NT2/D1 (cell line): ENCODE measurements around the gene RALGDS.

Source experiments
- DNase-seq: peaks from one replicate; pipeline ENCODE4 v3.0.0-alpha.2; 2011; ENCODE audit warnings: low read depth, low spot score
- H3K27me3 ChIP-seq: 2 replicates; pipeline ENCODE4 v1.6.0; 2011; ENCODE audit warnings: mild to moderate bottlenecking; ENCODE audit not compliant: insufficient read length, insufficient read depth
- H3K36me3 ChIP-seq: 2 replicates; pipeline ENCODE4 v1.6.1; 2011; ENCODE audit warnings: mild to moderate bottlenecking, low read length, mixed read lengths; ENCODE audit not compliant: insufficient read depth, insufficient read length
- H3K4me1 ChIP-seq: 2 replicates; pipeline ENCODE4 v1.5.1; 2011; ENCODE audit not compliant: insufficient read depth, insufficient read length
- H3K4me3 ChIP-seq: 2 replicates; pipeline ENCODE4 v1.5.1; 2011; ENCODE audit warnings: low read depth; ENCODE audit not compliant: insufficient read length
- H3K9ac ChIP-seq: 2 replicates; pipeline ENCODE4 v1.6.0; 2011; ENCODE audit warnings: low read depth; ENCODE audit not compliant: insufficient read length
- H3K9me3 ChIP-seq: 2 replicates; pipeline ENCODE4 v1.5.1; 2011; ENCODE audit warnings: mild to moderate bottlenecking, low read length; ENCODE audit not compliant: insufficient read depth
- SUZ12 ChIP-seq: IDR thresholded peaks from 2 replicates; pipeline ENCODE4 v1.6.1; 2011; ENCODE audit not compliant: insufficient read length, insufficient read depth; ENCODE audit errors: extremely low read depth
- YY1 ChIP-seq: IDR thresholded peaks from 2 replicates; pipeline ENCODE4 v1.6.1; 2011; ENCODE audit not compliant: insufficient read length, insufficient read depth
- ZNF274 ChIP-seq: IDR thresholded peaks from 2 replicates; pipeline ENCODE4 v1.6.1; 2011; ENCODE audit warnings: mild to moderate bottlenecking, low read depth, low read length

The RALGDS gene

GRCh38 chr9:133158695-133159094, 37.7 kb upstream of the RALGDS start:
- Histone ChIP-seq H3K36me3 (peaks cover 61% of the 10 kb centered on the region), H3K9me3 (no peaks in the 10 kb centered on the region), H3K9ac (no peak overlapping the region), H3K4me3 (no peak overlapping the region), H3K27me3 (peaks cover 5% of the 10 kb centered on the region), H3K4me1 (peaks cover 11% of the 10 kb centered on the region)
- DNase-seq, result no peak
- TF ChIP-seq ZNF274 (no peak), YY1 (no peak), SUZ12 (no peak)

GRCh38 chr9:133155156-133155555, 34.1 kb upstream of the RALGDS start:
- DNase-seq, result no peak
- H3K4me3 ChIP-seq, result no peak overlapping the region
- peaks cover 57% of the 10 kb centered on the region for H3K36me3 ChIP-seq
- H3K4me1 ChIP-seq, result peaks cover 4% of the 10 kb centered on the region
- H3K9me3 ChIP-seq, result no peaks in the 10 kb centered on the region
- no peak for TF ChIP-seq ZNF274
- TF ChIP-seq YY1, result no peak
- TF ChIP-seq SUZ12, result no peak
- H3K9ac ChIP-seq, result no peak overlapping the region
- no peaks in the 10 kb centered on the region for H3K27me3 ChIP-seq

- peaks cover 49% of the 10 kb centered on the region for H3K36me3 ChIP-seq
- DNase-seq, result no peak
- peaks cover 4% of the 10 kb centered on the region for H3K4me1 ChIP-seq
- TF ChIP-seq SUZ12 (no peak), YY1 (no peak), ZNF274 (no peak)
- no peak overlapping the region for H3K9ac ChIP-seq
- H3K27me3 ChIP-seq, result no peaks in the 10 kb centered on the region
- H3K9me3 ChIP-seq, result no peaks in the 10 kb centered on the region
- H3K4me3 ChIP-seq, result no peak overlapping the region
Observed at GRCh38 chr9:133154097-133154989, 33.3 kb upstream of the RALGDS start.

- Histone ChIP-seq H3K4me1 (peaks cover 6% of the 10 kb centered on the region), H3K27me3 (no peaks in the 10 kb centered on the region), H3K9ac (peak overlapping the region; percentile 61), H3K4me3 (no peak overlapping the region), H3K9me3 (no peaks in the 10 kb centered on the region), H3K36me3 (peaks cover 41% of the 10 kb centered on the region)
- DNase-seq, result no peak
- no peak for TF ChIP-seq ZNF274
Observed at GRCh38 chr9:133153227-133154096, 32.4 kb upstream of the RALGDS start.

- no peak overlapping the region for H3K4me3 ChIP-seq
- no peak overlapping the region for H3K9ac ChIP-seq
- no peak for TF ChIP-seq YY1
- no peak for TF ChIP-seq SUZ12
- no peak for TF ChIP-seq ZNF274
- H3K9me3 ChIP-seq, result no peaks in the 10 kb centered on the region
- H3K36me3 ChIP-seq, result peaks cover 31% of the 10 kb centered on the region
- no peak for DNase-seq
- H3K27me3 ChIP-seq, result no peaks in the 10 kb centered on the region
- H3K4me1 ChIP-seq, result peaks cover 16% of the 10 kb centered on the region
Observed at GRCh38 chr9:133151601-133152525, 30.8 kb upstream of the RALGDS start.

- Histone ChIP-seq H3K9ac (no peak overlapping the region), H3K4me1 (peaks cover 20% of the 10 kb centered on the region), H3K27me3 (no peaks in the 10 kb centered on the region), H3K9me3 (no peaks in the 10 kb centered on the region), H3K4me3 (no peak overlapping the region), H3K36me3 (peaks cover 32% of the 10 kb centered on the region)
- no peak for TF ChIP-seq SUZ12
- TF ChIP-seq YY1, result no peak
- TF ChIP-seq ZNF274, result no peak
- DNase-seq, result no peak
Observed at GRCh38 chr9:133151041-133151440, 30.0 kb upstream of the RALGDS start.
